HG02642 (cell line): ENCODE data around the gene KRTAP9-6.

Source experiments
- ATAC-seq: cut with Tn5 transposase; IDR thresholded peaks from one replicate; pipeline ENCODE4 v1.9.1; 2021; ENCODE audit warnings: mild to moderate bottlenecking; ENCODE audit not compliant: unreplicated experiment, poor library complexity

Gene KRTAP9-6

DNA sequence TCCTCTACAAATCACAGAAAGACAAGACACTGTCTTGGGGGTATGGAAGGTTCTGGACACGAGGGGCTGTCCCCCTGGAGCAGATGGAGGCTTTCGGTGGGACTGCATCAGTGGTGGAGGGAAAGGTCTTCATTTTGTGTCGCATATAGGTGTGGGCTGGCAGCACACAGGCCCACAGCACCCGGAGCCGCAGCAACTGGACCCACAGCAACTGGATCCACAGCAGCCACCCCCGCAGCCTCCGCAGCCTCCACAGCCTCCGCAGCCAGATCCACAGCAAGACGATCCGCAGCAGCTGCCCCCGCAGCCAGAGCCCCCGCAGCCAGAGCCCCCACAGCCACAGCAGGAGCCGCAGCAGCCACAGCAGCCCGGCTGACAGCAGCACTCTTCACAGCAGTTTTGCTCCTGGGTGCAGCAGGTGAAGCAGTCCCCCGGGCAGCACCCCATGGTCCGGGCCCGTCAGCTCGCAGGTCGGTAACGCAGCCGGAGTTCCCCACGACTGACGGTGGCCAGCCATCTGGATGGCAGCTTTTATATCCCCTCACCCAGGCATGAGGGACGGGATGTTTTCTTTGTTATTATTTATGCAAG is 50.1 kb downstream of the KRTAP9-6 start, which contains the start of gene KRTAP17-1:
KRTAP17-1 (minus strand) TSS at position 507 of the 591 bp plus-strand sequence; CDS start at position 447, 60 bp downstream.
- no peak for ATAC-seq
